NCI-H524 treated with DMSO at 0.1 percent for 48 hours (cell line): Measurements from ENCODE around the gene TCHHL1.

Experiments used
- DNase-seq: peaks from one replicate; lab custom pipeline; 2025; lab: John Stamatoyannopoulos, UW

TCHHL1 gene

DNA sequence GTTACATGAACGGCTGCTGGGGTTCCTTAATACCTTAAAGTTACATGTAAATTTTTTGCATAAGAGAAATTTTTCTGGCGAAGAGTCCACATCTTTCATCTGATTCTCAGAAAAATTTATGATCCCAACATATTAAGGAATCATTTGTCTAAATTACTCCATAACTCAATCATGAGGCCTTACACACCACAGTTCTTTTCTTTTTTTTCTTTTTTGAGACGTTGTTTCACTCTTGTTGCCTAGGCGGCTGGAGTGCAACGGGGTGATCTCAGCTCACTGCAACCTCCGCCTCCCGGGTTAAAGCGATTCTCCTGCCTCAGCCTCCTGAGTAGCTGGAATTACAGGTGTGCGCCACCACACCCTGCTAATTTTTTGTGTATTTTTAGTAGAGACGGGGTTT is 50.0 kb downstream of the TCHHL1 start:
- DNase-seq: no peak

DNA sequence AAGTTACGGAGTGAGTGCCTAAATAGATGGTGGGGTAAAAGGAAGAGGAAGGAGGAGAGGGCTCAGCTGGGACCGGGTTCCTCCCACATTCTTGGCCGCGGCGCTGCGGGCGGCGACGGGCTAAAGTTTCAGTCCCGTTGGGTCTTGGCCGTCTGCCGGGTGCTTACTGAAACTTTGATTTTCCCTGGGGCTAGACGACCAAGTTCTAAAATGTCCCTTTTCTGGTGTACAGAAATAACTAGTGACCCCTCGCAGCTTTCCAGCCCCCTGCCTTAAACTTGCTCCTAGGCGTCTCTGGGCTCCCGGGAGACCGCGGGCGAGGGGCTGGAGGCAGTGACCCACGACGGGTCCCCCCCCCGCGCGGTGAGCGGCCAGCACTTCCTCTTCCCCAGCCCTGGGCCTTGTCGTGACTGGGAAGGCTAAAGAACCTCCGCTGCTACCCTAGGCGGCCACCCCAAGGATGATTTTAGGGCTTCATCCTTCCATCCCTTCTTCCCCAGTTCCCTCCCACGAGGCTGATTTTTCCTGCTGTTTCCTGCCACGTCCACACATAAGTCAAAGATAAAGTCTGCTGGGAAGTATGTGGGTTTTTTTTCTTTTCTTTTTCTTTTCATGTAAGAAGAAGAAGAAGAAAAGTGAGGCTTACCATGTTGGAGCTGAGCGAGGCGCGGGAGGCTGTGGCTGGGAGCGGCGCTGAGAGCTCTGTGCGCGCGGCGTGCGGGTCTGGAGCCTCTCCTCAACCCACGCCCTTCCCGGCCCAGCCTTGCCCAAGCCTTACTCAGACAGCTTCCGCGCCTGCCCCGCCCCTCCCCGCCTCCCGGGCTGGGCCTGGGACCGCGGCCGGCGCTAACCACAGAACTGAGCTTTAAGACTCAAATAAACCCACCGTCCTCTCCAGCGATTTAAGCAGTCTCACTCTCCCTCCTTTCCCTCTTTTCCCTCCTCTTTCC is 52.3 kb downstream of the TCHHL1 start, which contains the start of gene S100A11:
Gene S100A11 (minus strand): TSS at position 738 of the 950 bp plus-strand sequence. CDS start 89 bp downstream, at position 649.
- DNase-seq: no peak

DNA sequence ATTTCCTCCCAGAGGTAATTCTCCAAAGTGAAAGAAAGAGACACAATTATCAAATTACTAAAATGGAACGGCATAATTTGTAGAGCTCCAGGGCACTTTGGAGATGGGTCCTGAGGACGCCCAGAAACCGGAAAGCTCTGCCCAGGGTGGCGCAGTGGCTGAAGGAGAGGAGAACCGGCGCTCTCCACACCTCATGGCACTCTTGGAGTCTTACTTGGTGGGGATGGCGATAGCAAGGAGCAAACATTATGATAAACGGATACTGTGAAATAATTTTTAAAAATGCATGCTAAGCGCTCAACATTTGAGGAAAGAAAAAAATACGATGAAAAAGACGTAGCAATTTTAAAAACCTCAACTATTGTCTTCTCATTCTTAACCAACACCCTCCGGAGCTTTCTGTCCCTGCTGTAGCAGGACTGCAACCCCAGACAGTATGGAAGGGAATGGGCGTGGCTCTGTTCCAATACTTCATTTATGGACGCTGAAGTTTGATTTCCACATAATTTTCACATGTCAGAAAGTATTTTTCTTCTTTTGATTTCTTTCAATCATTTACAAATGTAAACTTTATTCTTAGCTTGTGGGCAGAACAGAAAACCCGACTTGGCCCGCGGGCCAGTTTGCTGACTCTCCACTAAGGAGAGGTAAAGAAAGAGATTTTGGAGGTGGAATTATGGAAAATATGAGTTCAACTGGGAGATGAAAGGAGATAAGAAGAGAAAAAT is 53.2 kb downstream of the TCHHL1 start:
- no peak for DNase-seq

DNA sequence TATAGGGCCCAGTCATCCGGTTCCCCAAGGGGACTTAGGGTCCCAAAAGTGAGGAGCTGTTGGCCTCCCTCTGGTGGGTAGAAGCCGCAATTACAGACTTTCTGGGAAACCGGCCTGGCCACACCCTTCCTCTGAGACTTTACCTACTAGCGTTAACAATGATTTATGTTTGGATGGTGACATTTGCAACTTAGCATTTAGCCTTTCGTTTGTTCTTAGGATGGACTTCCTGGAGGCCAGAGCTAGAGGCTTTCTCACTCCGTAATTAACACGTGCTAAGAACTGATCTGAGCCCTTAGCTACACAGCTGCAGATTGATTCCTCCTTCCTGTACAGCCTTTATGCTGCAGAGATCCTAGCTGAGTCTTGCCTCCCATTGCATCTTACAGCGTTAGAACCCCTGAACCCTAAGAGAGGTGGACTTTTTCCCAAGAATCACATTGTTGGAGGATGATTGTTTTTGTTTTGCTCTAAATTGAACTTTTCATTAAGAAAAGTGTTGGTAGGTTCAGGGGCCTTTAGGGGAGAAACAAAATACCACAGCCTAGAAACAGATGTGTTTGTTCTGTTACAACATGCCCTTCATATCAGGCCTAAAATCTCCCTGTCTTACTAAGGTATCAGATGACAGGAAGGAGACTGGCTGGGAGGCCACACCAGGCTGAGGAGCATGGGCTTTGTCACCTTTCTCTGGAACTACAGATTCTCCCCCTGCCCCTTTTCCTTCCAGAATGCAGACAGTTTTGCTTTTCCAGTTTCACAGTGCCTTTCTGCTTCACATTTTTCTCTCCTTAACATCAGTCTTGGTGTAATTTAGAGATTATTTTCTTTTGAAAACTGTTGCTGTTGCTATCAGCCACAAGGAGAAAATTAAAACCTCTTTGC is 54.0 kb downstream of the TCHHL1 start:
- DNase-seq: no peak

DNA sequence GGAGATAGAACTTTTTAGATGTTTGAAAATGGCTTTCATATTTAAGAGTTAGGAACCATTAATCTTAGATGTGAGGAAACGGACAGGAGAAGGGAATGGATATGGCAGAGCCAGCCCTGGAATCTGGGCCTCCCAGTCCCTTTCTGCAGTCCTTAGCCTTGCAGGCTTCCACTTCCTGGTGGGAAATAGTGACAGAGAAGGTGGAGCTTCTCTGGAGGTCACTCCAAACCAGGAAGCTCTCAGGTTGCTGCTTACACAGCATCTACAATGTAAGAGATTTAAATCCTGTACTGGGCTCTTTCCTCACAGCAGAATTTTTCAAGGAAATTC is 54.6 kb downstream of the TCHHL1 start:
- DNase-seq: no peak
